ENCODE results near the gene GPX7.

The GPX7 gene

DNA sequence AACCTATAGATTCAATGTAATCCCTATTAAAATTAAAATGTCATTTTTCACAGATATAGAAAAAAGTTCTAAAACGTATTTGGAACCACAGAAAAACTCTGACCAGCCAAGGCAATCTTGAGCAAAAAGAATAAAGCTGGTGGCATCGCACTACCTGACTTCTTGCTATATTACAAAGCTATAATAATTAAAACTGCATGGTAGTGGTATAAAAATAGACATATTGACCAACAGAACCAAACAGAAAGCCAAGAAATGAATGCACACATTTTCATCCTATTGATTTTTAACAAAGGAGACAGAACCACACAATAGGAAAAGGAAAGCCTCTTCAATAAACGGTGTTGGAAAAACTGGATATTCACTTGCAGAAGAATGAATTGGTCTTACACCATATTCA is 21.6 kb downstream of the GPX7 start:
- Histone ChIP-seq H3K9me3 (ENCODE audit: control insufficient read depth in 1 of 2, low read length in 2 of 2) (peaks cover 3 to 9% of the 10 kb centered on the region in 2 donors), H3K4me3 (ENCODE audit: low read depth in 1 of 2, low read length in 2 of 2) (no peak overlapping the region), H3K36me3 (ENCODE audit: control insufficient read depth in 1 of 2, insufficient read depth in 2 of 2, low read length in 2 of 2) (no peaks in the 10 kb centered on the region), H3K9ac (ENCODE audit: low read depth in 1 of 2, low read length in 2 of 2) (no peak overlapping the region), H3K27me3 (ENCODE audit: control insufficient read depth in 1 of 2, insufficient read depth in 2 of 2, low read length in 2 of 2) (no peaks in the 10 kb centered on the region), H3K4me1 (ENCODE audit: control insufficient read depth in 1 of 2, insufficient read depth in 2 of 2, low read length in 2 of 2) (no peaks in the 10 kb centered on the region), H3K27ac (ENCODE audit: low read depth, low read length) (no peak overlapping the region)

DNA sequence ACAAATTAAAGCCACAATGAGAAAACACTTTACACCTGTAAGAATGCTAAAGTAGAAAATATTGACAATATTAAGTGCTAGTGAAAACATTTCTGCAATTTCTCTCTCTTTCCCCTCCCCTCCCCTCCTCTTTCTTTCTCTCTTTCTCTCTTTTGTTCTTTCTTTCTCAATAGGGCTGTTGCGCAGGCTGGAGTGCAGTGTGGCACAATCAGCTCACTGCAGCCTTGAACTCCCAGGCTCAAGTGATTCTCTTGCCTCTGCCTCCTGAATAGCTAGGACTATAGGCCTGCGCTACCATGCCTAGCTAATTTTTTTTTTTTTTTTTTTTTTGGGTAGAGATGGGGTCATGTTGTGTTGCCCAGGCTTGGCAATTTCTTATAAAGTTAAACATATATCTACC is 24.9 kb downstream of the GPX7 start:
- peaks cover 4 to 12% of the 10 kb centered on the region in 2 donors for H3K27me3 ChIP-seq (ENCODE audit: control insufficient read depth in 1 of 2, insufficient read depth in 2 of 2, low read length in 2 of 2)
- no peaks in the 10 kb centered on the region for H3K36me3 ChIP-seq (ENCODE audit: control insufficient read depth in 1 of 2, insufficient read depth in 2 of 2, low read length in 2 of 2)
- no peak overlapping the region for H3K4me3 ChIP-seq (ENCODE audit: low read depth in 1 of 2, low read length in 2 of 2)
- no peak overlapping the region for H3K27ac ChIP-seq (ENCODE audit: low read depth, low read length)
- no peak overlapping the region for H3K9ac ChIP-seq (ENCODE audit: low read depth in 1 of 2, low read length in 2 of 2)
- peaks cover 0 to 3% of the 10 kb centered on the region in 2 donors for H3K9me3 ChIP-seq (ENCODE audit: control insufficient read depth in 1 of 2, low read length in 2 of 2)
- H3K4me1 ChIP-seq (ENCODE audit: control insufficient read depth in 1 of 2, insufficient read depth in 2 of 2, low read length in 2 of 2): no peaks in the 10 kb centered on the region

DNA sequence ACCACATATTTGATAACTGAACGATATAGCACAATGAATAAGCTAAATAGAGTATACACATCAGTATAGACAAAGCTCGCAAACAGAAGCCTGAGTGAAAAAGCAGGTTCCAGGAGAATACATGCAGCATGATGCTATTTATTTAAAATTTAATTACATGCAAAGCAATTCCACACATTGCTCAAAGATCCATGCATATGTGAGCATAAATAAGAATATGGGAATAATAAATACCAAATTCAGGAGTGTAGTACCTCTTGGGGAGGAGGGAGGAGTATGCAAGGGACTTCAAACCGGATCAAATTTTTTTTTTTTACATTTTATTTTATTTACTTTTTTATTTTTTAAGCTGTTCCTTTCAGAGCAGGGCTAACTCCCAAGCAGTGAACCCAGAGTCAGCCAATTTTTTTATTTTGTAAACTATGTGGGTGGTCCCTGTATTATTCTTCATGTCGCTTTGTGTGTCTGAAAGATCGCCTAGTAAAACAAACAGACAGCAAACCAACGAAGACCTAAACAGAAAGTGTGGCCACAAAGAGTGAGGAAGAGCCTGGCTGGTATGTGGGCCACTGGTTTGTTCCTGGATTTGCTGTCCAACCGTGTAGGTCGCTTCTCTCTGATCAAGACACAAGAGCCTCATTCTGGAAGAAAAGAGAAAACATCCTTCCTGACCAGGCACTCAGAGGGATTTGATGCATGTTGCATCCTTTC is 26.6 kb downstream of the GPX7 start:
- no peak overlapping the region for H3K9ac ChIP-seq (ENCODE audit: low read depth in 1 of 2, low read length in 2 of 2)
- peaks cover 3 to 7% of the 10 kb centered on the region in 2 donors for H3K4me1 ChIP-seq (ENCODE audit: control insufficient read depth in 1 of 2, insufficient read depth in 2 of 2, low read length in 2 of 2)
- peaks cover 16 to 23% of the 10 kb centered on the region in 2 donors for H3K27me3 ChIP-seq (ENCODE audit: control insufficient read depth in 1 of 2, insufficient read depth in 2 of 2, low read length in 2 of 2)
- no peak overlapping the region for H3K27ac ChIP-seq (ENCODE audit: low read depth, low read length)
- H3K4me3 ChIP-seq (ENCODE audit: low read depth in 1 of 2, low read length in 2 of 2): no peak overlapping the region
- H3K9me3 ChIP-seq (ENCODE audit: control insufficient read depth in 1 of 2, low read length in 2 of 2): peaks cover 0 to 3% of the 10 kb centered on the region in 2 donors
- H3K36me3 ChIP-seq (ENCODE audit: control insufficient read depth in 1 of 2, insufficient read depth in 2 of 2, low read length in 2 of 2): no peaks in the 10 kb centered on the region

DNA sequence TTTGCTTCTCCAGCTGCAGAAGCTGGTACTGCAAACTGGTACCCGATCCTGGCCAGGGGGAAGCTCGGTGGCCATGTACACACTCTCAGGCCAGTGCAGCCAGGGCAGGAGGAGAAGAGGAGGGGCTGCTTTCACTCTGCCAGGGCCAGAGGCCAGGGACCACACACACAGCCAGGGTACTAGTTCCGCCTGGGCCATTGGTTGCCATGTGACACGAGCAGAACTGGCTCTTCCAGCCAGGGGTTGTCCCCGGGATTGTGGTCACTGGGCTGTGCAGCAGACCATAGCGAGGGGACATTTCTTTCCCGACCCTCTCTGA is 27.1 kb downstream of the GPX7 start:
- Histone ChIP-seq H3K9ac (ENCODE audit: low read depth in 1 of 2, low read length in 2 of 2) (no peak overlapping the region), H3K36me3 (ENCODE audit: control insufficient read depth in 1 of 2, insufficient read depth in 2 of 2, low read length in 2 of 2) (no peaks in the 10 kb centered on the region), H3K27ac (ENCODE audit: low read depth, low read length) (no peak overlapping the region), H3K4me3 (ENCODE audit: low read depth in 1 of 2, low read length in 2 of 2) (no peak overlapping the region), H3K9me3 (ENCODE audit: control insufficient read depth in 1 of 2, low read length in 2 of 2) (no peaks in the 10 kb centered on the region), H3K27me3 (ENCODE audit: control insufficient read depth in 1 of 2, insufficient read depth in 2 of 2, low read length in 2 of 2) (peaks cover 21 to 28% of the 10 kb centered on the region in 2 donors), H3K4me1 (ENCODE audit: control insufficient read depth in 1 of 2, insufficient read depth in 2 of 2, low read length in 2 of 2) (peaks cover 3 to 7% of the 10 kb centered on the region in 2 donors)

DNA sequence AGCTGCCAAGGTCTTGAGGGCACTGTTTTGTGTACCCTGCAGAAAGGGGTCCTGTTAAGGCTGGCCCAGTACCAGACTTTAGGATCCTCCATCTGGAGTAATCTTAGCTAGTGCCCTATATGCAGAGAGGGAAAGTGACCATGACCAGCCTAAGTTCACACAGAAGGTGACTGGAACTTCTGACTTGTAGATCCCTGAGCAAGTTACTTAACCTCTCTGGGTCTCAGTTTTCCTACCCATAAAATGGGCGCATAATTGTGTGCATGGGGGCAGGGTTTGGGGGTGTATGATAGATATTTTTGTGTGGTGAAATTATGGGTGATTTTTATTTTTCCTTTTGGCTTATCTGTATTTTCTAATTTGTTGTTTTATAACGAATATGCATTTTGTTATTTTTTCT is 27.5 kb downstream of the GPX7 start:
- H3K9ac ChIP-seq (ENCODE audit: low read depth in 1 of 2, low read length in 2 of 2): no peak overlapping the region
- H3K27me3 ChIP-seq (ENCODE audit: control insufficient read depth in 1 of 2, insufficient read depth in 2 of 2, low read length in 2 of 2): peaks cover 25 to 31% of the 10 kb centered on the region in 2 donors
- no peak overlapping the region for H3K4me3 ChIP-seq (ENCODE audit: low read depth in 1 of 2, low read length in 2 of 2)
- no peaks in the 10 kb centered on the region for H3K36me3 ChIP-seq (ENCODE audit: control insufficient read depth in 1 of 2, insufficient read depth in 2 of 2, low read length in 2 of 2)
- H3K27ac ChIP-seq (ENCODE audit: low read depth, low read length): no peak overlapping the region
- peaks cover 0 to 3% of the 10 kb centered on the region in 2 donors for H3K9me3 ChIP-seq (ENCODE audit: control insufficient read depth in 1 of 2, low read length in 2 of 2)
- peaks cover 3 to 7% of the 10 kb centered on the region in 2 donors for H3K4me1 ChIP-seq (ENCODE audit: control insufficient read depth in 1 of 2, insufficient read depth in 2 of 2, low read length in 2 of 2)

DNA sequence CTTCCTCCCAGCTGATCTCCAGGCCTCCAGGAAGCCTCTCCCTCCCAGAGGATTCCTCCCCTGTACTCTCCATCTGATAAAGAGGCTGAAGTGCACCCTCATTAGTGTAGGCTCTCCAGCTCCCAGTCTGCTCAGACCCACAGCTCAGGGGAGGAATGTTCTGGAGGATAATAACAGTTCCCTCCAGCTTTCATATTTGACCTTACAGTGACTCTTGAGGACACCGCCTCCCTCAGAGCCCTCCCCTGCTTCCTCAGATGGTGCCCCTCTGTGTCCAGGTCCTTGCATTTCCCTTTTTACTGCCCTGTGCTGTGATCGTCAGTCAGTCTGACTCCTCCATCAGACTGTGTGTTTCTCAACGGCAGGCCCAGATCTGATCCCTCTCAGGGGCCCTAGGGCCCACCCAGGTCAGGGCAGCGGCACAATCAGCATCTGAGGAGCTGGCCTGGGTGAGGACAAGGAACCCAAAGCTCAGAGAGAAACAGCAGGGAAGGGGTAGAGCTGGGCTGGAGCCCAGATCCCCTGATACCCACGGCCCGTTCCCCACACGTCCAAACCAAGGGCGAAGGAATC is 29.7 kb downstream of the GPX7 start:
- peak overlapping the region in 1 of 2 donors; percentile 58 for H3K9ac ChIP-seq (ENCODE audit: low read depth in 1 of 2, low read length in 2 of 2)

DNA sequence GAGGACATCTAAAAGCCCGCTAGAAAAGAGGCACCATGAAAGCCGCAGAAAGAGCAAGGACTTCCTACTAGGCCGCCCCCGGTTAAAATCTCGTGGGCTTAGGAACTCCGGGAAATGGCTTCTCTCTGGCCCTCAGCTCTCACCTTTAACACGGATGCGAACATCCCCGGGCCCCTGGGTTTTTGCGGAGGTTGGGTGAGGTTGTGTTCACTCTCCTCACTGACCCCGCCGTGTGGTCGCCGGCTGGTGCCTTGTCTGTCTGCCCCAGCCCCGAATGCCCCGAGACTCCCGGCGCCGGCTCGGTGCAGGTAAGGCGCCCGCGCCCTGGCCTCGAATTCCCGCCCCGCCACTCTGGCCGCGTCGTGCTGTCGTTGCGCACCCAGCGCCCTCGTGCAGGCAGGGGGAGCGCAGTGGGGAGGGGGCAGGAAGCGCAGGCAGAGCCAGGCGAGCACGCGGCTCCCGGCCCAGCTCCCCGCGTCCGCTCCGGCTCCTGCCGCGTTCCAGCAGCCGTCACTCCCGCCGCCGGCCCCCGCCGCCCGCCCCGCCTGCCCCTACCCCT is 30.6 kb downstream of the GPX7 start, which contains the start of gene SHISAL2A:
TSS of gene SHISAL2A (plus strand) at position 437 of the 559 bp plus-strand sequence. CDS start 326 bp downstream, outside the sequence.
- Histone ChIP-seq H3K4me3 (ENCODE audit: low read depth in 1 of 2, low read length in 2 of 2) (peak within 1 kb of the TSS; percentile 42 to 57), H3K27me3 (ENCODE audit: control insufficient read depth in 1 of 2, insufficient read depth in 2 of 2, low read length in 2 of 2) (peaks cover 25 to 35% of the 10 kb centered on the region in 2 donors), H3K4me1 (ENCODE audit: control insufficient read depth in 1 of 2, insufficient read depth in 2 of 2, low read length in 2 of 2) (peaks cover 12 to 13% of the 10 kb centered on the region in 2 donors), H3K27ac (ENCODE audit: low read depth, low read length) (no peak within 1 kb of the TSS), H3K36me3 (ENCODE audit: control insufficient read depth in 1 of 2, insufficient read depth in 2 of 2, low read length in 2 of 2) (no peaks in the 10 kb centered on the region), H3K9me3 (ENCODE audit: control insufficient read depth in 1 of 2, low read length in 2 of 2) (peaks cover 0 to 3% of the 10 kb centered on the region in 2 donors), H3K9ac (ENCODE audit: low read depth in 1 of 2, low read length in 2 of 2) (peak within 1 kb of the TSS; percentile 32 to 58)

More for the DNA sequence above, 29.7 kb downstream of the GPX7 start:
- H3K27me3 ChIP-seq (ENCODE audit: control insufficient read depth in 1 of 2, insufficient read depth in 2 of 2, low read length in 2 of 2): peaks cover 25 to 31% of the 10 kb centered on the region in 2 donors
- H3K36me3 ChIP-seq (ENCODE audit: control insufficient read depth in 1 of 2, insufficient read depth in 2 of 2, low read length in 2 of 2): no peaks in the 10 kb centered on the region
- peak overlapping the region; percentile 42 to 50 for H3K4me3 ChIP-seq (ENCODE audit: low read depth in 1 of 2, low read length in 2 of 2)
- H3K4me1 ChIP-seq (ENCODE audit: control insufficient read depth in 1 of 2, insufficient read depth in 2 of 2, low read length in 2 of 2): peaks cover 6 to 12% of the 10 kb centered on the region in 2 donors
- peaks cover 0 to 3% of the 10 kb centered on the region in 2 donors for H3K9me3 ChIP-seq (ENCODE audit: control insufficient read depth in 1 of 2, low read length in 2 of 2)
- H3K27ac ChIP-seq (ENCODE audit: low read depth, low read length): no peak overlapping the region

DNA sequence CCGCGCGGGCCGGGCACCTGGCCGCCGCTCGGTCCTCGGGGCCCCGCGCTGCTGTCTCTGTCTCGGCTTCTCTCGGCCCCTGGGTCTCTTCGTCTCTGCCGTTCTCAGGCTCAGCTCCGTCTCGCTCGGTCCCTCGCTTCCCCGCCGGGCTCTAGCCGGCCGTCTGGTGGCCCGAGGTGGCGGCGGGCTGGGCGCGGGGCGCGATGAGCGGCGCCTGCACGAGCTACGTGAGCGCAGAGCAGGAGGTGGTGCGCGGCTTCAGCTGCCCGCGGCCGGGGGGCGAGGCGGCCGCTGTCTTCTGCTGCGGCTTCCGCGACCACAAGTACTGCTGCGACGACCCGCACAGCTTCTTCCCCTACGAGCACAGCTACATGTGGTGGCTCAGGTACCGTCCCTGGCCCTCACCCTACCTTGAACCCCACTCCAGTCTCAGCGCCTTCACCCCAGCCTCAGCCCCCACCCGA is 31.2 kb downstream of the GPX7 start:
- Histone ChIP-seq H3K9ac (ENCODE audit: low read depth in 1 of 2, low read length in 2 of 2) (peak overlapping the region in 1 of 2 donors; percentile 32), H3K4me1 (ENCODE audit: control insufficient read depth in 1 of 2, insufficient read depth in 2 of 2, low read length in 2 of 2) (peaks cover 12 to 19% of the 10 kb centered on the region in 2 donors), H3K4me3 (ENCODE audit: low read depth in 1 of 2, low read length in 2 of 2) (peak overlapping the region; percentile 37 to 57), H3K27me3 (ENCODE audit: control insufficient read depth in 1 of 2, insufficient read depth in 2 of 2, low read length in 2 of 2) (peaks cover 25 to 40% of the 10 kb centered on the region in 2 donors), H3K36me3 (ENCODE audit: control insufficient read depth in 1 of 2, insufficient read depth in 2 of 2, low read length in 2 of 2) (no peaks in the 10 kb centered on the region), H3K9me3 (ENCODE audit: control insufficient read depth in 1 of 2, low read length in 2 of 2) (peaks cover 0 to 3% of the 10 kb centered on the region in 2 donors), H3K27ac (ENCODE audit: low read depth, low read length) (no peak overlapping the region)

DNA sequence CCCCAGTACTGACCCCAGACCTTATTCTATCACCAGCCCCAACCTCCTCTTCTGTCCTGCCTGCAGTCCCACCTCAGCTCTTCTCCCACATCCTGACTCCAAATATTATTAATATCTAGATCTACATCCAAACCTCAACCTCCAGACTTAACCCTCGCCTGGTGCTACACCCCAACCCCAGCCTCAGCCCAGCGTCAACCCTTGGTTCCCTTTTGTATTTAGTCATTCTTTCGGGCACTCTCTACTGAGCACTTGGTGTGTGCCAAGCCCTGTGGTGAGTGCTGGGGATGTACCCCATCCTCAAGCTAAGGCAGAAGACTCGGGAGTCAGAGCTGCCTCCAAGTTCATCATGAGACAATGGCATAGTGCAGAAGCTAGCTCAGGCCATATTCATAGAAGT is 31.9 kb downstream of the GPX7 start:
- H3K9ac ChIP-seq (ENCODE audit: low read depth in 1 of 2, low read length in 2 of 2): no peak overlapping the region
- peaks cover 0 to 3% of the 10 kb centered on the region in 2 donors for H3K9me3 ChIP-seq (ENCODE audit: control insufficient read depth in 1 of 2, low read length in 2 of 2)
- H3K27ac ChIP-seq (ENCODE audit: low read depth, low read length): no peak overlapping the region
- H3K4me3 ChIP-seq (ENCODE audit: low read depth in 1 of 2, low read length in 2 of 2): no peak overlapping the region
- no peaks in the 10 kb centered on the region for H3K36me3 ChIP-seq (ENCODE audit: control insufficient read depth in 1 of 2, insufficient read depth in 2 of 2, low read length in 2 of 2)
- peaks cover 25 to 41% of the 10 kb centered on the region in 2 donors for H3K27me3 ChIP-seq (ENCODE audit: control insufficient read depth in 1 of 2, insufficient read depth in 2 of 2, low read length in 2 of 2)
- peaks cover 12 to 19% of the 10 kb centered on the region in 2 donors for H3K4me1 ChIP-seq (ENCODE audit: control insufficient read depth in 1 of 2, insufficient read depth in 2 of 2, low read length in 2 of 2)

Measured in duodenal mucosa (tissue), 2 donors.